HG02571 (cell line): ENCODE measurements around the gene CEL.

Experiments used
- ATAC-seq: cut with Tn5 transposase; IDR thresholded peaks from one replicate; pipeline ENCODE4 v1.9.1; 2021; ENCODE audit warnings: mild to moderate bottlenecking, moderate library complexity; ENCODE audit not compliant: unreplicated experiment

CEL gene

GRCh38 chr9:133113949-133114885 lies 52.4 kb downstream of the CEL start:
- no peak for ATAC-seq

GRCh38 chr9:133114886-133115603 lies 53.3 kb downstream of the CEL start:
- no peak for ATAC-seq

GRCh38 chr9:133115604-133116345 lies 54.0 kb downstream of the CEL start:
- ATAC-seq: peak; percentile 79

- no peak for ATAC-seq
Observed at GRCh38 chr9:133116346-133117231, 54.8 kb downstream of the CEL start.

GRCh38 chr9:133117271-133118178 lies 55.7 kb downstream of the CEL start:
- ATAC-seq: no peak

GRCh38 chr9:133118179-133118520 lies 56.4 kb downstream of the CEL start:
- ATAC-seq: no peak

- no peak for ATAC-seq
Observed at GRCh38 chr9:133118568-133118967, 56.8 kb downstream of the CEL start.

- ATAC-seq: no peak
Observed at GRCh38 chr9:133119103-133119845, 57.5 kb downstream of the CEL start.

- no peak for ATAC-seq
Observed at GRCh38 chr9:133119846-133120500, 58.2 kb downstream of the CEL start.

- no peak for ATAC-seq
Observed at GRCh38 chr9:133120501-133121197, 58.9 kb downstream of the CEL start.
